ENCODE data around the gene B4GALT2.
A peak's percentile ranks its signal among the peaks of the same experiment; 100 is the strongest.

B4GALT2 gene

DNA sequence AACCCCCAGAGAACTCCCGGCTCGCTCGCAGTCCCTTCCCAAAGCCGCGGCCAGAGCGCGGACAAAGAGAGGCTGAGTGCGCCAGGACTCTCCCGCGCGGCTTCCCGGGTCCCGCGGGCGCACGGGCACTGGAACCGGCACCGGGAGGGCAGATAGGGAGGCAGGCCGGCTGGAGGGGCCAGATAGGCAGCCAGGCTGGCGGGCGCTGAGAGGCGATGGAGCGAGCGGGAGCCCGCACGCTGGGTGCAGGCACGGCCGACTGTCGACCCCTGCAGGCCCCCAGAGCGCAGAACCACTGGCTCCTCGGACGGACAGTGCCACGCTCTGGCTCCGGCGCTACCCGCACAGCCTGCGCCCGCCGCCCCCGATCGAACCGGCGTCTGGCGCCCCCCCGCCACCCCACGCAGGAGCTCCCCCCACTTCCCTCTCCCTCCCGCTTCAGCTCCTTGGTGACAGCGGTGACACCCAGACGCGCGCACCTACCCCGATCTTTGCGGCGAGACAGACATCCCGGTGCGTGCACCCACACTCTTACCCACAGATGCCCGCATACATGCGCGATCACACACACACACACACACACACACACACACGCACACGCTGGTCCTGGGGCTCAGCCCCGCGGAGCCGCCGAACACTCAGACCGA is 51.7 kb downstream of the B4GALT2 start:
- Histone ChIP-seq H3K9me2 (replicated peaks; ENCODE audit: insufficient read depth, low read length) (no peaks in the 10 kb centered on the region), H4K20me1 (ENCODE audit: low read depth, low read length) (no peaks in the 10 kb centered on the region), H3F3A (ENCODE audit: insufficient read depth) (0 out of 2 replicates have a peak, but pooled peaks cover 4% of the 10 kb centered on the region), H3K9ac (ENCODE audit: low read length) (peak overlapping the region; percentile 79), H2AFZ (ENCODE audit: low read depth, low read length, severe bottlenecking) (peak overlapping the region; percentile 94), H3K4me3 (ENCODE audit: insufficient read depth, low read length, poor library complexity, severe bottlenecking) (peak overlapping the region; percentile 73), H3K9me3 (ENCODE audit: insufficient read depth, low read length) (no peaks in the 10 kb centered on the region), H3K27ac (ENCODE audit: low read depth, low read length) (peak overlapping the region; percentile 73), H3K36me3 (ENCODE audit: low read length) (no peaks in the 10 kb centered on the region), H3K79me2 (ENCODE audit: insufficient read depth, low read length) (no peaks in the 10 kb centered on the region), H3K4me2 (ENCODE audit: low read depth, low read length, poor library complexity, severe bottlenecking) (peak overlapping the region; percentile 94), H3K27me3 (ENCODE audit: low read length) (no peaks in the 10 kb centered on the region)
- TF ChIP-seq, protein P1, sequence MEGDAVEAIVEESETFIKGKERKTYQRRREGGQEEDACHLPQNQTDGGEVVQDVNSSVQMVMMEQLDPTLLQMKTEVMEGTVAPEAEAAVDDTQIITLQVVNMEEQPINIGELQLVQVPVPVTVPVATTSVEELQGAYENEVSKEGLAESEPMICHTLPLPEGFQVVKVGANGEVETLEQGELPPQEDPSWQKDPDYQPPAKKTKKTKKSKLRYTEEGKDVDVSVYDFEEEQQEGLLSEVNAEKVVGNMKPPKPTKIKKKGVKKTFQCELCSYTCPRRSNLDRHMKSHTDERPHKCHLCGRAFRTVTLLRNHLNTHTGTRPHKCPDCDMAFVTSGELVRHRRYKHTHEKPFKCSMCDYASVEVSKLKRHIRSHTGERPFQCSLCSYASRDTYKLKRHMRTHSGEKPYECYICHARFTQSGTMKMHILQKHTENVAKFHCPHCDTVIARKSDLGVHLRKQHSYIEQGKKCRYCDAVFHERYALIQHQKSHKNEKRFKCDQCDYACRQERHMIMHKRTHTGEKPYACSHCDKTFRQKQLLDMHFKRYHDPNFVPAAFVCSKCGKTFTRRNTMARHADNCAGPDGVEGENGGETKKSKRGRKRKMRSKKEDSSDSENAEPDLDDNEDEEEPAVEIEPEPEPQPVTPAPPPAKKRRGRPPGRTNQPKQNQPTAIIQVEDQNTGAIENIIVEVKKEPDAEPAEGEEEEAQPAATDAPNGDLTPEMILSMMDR (IDR thresholded peaks at IDR 0.05; ENCODE audit: insufficient read depth, low read length, poor library complexity, severe bottlenecking) = no peak
- no peak for TF ChIP-seq EZH2phosphoT487 (conservative IDR thresholded peaks at IDR 0.05; ENCODE audit: low read length)

DNA sequence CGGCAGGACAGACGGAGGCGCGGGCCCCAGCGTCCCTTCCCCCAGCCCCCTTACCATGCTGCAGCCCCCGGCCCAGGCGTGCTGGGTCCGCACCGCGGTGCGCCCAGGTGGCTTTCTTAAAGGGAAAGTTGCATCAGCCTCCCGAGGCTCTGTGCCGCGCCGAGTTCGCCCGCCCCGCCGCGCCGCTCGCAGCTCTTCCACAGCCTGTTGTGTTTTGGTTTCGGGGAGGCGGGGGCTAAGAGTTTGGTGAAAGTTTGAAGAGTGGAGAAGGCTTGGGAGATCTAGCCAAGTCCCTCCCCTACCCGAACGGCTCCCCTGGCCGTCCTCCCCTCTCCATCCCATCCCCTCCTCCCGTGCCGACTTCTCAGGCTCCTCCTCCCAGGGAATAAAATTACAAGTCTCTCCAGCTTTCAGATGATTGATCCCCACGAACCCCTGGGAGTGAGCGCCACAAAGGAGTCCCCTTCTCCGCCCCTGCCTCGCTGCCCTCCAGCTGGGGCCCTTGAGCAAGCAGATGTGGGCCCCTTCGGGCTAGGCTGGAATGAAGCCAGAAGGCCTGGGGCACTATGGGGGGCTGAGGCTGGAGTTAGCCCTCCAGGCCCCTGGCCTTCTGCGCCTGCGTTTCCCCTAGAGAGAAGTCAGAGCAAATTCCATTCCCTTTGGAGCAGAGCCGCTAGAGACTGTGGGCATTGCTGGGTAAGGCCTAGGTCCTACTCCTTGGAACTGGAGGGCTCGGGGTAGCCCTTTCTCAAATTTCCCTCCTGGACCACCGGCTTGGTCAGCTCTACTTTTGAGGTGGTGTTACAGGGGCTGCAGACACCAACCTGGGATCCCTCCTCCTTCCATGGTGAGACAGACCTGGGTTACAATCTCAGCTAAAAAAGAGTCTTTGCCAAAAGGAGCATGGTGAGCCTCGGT is 52.5 kb downstream of the B4GALT2 start, which contains the start of gene SLC6A9:
Gene SLC6A9, minus strand, starts transcription at position 211 of the 918 bp plus-strand sequence. CDS start 7,185 bp downstream, outside the sequence.
- Histone ChIP-seq H3K9me3 (ENCODE audit: insufficient read depth, low read length) (no peaks in the 10 kb centered on the region), H3K36me3 (ENCODE audit: low read length) (no peaks in the 10 kb centered on the region), H3K9me2 (replicated peaks; ENCODE audit: insufficient read depth, low read length) (no peaks in the 10 kb centered on the region), H2AFZ (ENCODE audit: low read depth, low read length, severe bottlenecking) (peak within 1 kb of the TSS; percentile 94), H3K9ac (ENCODE audit: low read length) (peak within 1 kb of the TSS; percentile 79), H3K27me3 (ENCODE audit: low read length) (no peaks in the 10 kb centered on the region), H3K4me3 (ENCODE audit: insufficient read depth, low read length, poor library complexity, severe bottlenecking) (peak within 1 kb of the TSS; percentile 73), H3K79me2 (ENCODE audit: insufficient read depth, low read length) (no peaks in the 10 kb centered on the region), H4K20me1 (ENCODE audit: low read depth, low read length) (no peaks in the 10 kb centered on the region), H3F3A (ENCODE audit: insufficient read depth) (0 out of 2 replicates have a peak, but pooled peaks cover 4% of the 10 kb centered on the region), H3K27ac (ENCODE audit: low read depth, low read length) (peak within 1 kb of the TSS; percentile 73), H3K4me2 (ENCODE audit: low read depth, low read length, poor library complexity, severe bottlenecking) (peak within 1 kb of the TSS; percentile 94)
- TF ChIP-seq EZH2phosphoT487 (conservative IDR thresholded peaks at IDR 0.05; ENCODE audit: low read length) = no peak
- TF ChIP-seq, protein P1 (IDR thresholded peaks at IDR 0.05; ENCODE audit: insufficient read depth, low read length, poor library complexity, severe bottlenecking) = no peak

DNA sequence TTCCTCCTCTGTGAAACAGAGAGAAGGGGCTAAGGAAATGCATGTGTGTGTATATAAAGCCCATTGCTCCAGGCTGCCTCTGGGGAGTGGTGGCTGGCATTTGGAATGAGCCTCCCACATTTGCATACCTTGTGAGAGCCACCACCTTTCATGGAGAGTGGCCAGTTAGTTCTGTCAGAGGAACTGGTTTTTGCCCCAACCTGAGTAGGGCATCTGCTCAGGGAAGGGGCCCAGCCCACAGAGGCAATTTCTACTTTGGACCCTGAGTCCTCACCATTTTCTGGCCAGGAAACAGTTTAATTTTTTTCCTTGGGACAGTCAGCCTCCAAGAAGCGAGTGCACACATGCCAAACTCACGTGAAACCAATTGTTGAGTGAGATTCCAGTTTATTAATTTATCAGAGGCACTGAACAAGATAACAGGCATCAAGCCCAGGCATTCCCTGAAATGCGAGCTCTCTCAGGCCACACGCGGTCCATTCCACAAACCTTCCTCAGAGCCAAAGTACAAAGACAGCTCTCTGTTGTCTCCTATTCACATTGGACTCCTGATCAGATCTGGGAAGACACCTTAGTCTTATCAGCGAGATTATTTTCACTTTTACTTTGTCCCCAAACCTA is 53.3 kb downstream of the B4GALT2 start:
- H3K27ac ChIP-seq (ENCODE audit: low read depth, low read length) = no peak overlapping the region
- H3K4me2 ChIP-seq (ENCODE audit: low read depth, low read length, poor library complexity, severe bottlenecking) = no peak overlapping the region
- no peaks in the 10 kb centered on the region for H3K9me3 ChIP-seq (ENCODE audit: insufficient read depth, low read length)

More for the DNA sequence above, 53.3 kb downstream of the B4GALT2 start:
- Histone ChIP-seq H3K79me2 (ENCODE audit: insufficient read depth, low read length) (no peaks in the 10 kb centered on the region), H3K27me3 (ENCODE audit: low read length) (no peaks in the 10 kb centered on the region), H3K9me2 (replicated peaks; ENCODE audit: insufficient read depth, low read length) (no peaks in the 10 kb centered on the region), H3K9ac (ENCODE audit: low read length) (no peak overlapping the region), H4K20me1 (ENCODE audit: low read depth, low read length) (no peaks in the 10 kb centered on the region), H3K4me3 (ENCODE audit: insufficient read depth, low read length, poor library complexity, severe bottlenecking) (no peak overlapping the region), H2AFZ (ENCODE audit: low read depth, low read length, severe bottlenecking) (no peak overlapping the region), H3F3A (ENCODE audit: insufficient read depth) (0 out of 2 replicates have a peak, but pooled peaks cover 4% of the 10 kb centered on the region), H3K36me3 (ENCODE audit: low read length) (no peaks in the 10 kb centered on the region)
- TF ChIP-seq, protein P1 (IDR thresholded peaks at IDR 0.05; ENCODE audit: insufficient read depth, low read length, poor library complexity, severe bottlenecking) = no peak
- no peak for TF ChIP-seq EZH2phosphoT487 (conservative IDR thresholded peaks at IDR 0.05; ENCODE audit: low read length)
